GM12872 (cell line): ENCODE measurements around the gene GJD3.

Experiments used
- TF ChIP-seq, protein P1 (sequence below): IDR thresholded peaks from 3 replicates; pipeline ENCODE4 v1.5.1; 2011; ENCODE audit warnings: low read depth, mild to moderate bottlenecking, low read length, moderate library complexity; ENCODE audit not compliant: insufficient read depth

The GJD3 gene

DNA sequence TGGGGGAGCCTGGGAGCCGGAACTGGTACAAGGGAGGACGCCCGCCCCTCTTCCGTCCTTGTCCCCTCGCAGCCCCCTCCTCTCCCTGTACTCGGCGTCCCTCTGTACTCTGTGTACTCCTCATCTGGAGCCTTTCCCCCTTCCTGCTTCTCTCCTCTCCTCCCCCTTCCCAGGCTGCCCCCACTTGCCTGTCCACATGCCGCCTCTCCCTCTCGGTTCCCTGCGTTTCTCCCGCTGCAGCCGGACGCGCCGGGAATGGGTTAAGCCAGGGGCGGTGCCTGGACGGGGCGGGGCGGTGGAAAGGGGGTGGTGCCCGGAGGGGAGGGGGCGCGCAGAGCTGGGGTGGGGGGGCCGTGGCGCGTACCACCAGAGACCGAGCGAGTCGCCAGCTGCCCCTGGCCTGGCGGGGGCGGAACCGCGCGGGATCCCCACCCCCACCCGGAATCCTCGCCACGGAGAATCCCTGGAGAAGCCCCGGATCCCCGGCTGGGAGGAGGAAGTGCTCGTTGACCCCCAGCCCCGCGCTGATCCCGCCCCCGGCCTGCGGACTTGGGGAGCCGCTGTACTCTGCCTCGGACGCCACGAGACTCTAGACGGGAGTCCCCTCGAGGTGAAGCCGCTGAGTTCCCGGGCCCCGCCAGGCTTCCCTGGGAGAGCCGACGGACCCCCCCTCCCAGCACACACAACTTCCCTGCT lies 22.6 kb downstream of the GJD3 start:
- TF ChIP-seq, protein P1, sequence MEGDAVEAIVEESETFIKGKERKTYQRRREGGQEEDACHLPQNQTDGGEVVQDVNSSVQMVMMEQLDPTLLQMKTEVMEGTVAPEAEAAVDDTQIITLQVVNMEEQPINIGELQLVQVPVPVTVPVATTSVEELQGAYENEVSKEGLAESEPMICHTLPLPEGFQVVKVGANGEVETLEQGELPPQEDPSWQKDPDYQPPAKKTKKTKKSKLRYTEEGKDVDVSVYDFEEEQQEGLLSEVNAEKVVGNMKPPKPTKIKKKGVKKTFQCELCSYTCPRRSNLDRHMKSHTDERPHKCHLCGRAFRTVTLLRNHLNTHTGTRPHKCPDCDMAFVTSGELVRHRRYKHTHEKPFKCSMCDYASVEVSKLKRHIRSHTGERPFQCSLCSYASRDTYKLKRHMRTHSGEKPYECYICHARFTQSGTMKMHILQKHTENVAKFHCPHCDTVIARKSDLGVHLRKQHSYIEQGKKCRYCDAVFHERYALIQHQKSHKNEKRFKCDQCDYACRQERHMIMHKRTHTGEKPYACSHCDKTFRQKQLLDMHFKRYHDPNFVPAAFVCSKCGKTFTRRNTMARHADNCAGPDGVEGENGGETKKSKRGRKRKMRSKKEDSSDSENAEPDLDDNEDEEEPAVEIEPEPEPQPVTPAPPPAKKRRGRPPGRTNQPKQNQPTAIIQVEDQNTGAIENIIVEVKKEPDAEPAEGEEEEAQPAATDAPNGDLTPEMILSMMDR = no peak

- TF ChIP-seq, protein P1 = peak; percentile 25; the same call in 1 of the 3 replicates
Measured at GRCh38 chr17:40340880-40341807, 23.4 kb downstream of the GJD3 start.

GRCh38 chr17:40340327-40340726 lies 24.2 kb downstream of the GJD3 start:
- TF ChIP-seq, protein P1 = no peak

DNA sequence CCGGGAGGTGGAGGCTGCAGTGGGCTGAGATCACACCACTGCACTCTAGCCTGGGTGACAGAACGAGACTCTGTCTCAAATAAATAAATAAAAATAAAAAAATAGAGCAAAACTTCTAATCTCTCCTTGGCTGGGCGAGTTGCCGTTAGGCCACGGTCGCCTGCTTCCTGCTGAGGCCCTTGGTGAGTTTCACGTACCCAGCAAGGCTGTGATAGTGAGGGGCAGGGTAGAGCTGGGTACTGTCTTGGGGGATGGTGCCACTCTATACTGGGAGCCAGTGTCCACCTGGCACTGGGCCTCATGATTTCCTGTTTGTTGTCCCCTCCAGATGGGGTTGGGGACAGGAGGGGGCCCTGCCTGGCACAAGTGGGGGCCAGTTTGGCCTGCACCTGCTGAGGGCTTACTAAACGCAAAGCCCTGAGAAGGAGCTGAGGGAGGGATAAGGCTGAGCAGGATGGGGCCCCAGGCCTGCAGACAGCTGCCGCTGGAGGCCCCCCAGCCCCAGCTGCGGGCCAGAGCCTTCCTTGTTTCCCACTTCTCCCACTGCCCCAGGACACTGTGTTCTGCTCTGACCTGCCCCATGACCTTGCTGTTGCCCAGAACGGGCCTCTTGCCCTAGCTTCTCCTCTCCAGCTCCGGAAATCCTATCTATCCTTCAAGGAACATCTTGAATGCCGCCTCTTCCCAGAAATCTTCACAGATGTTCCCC lies 25.4 kb downstream of the GJD3 start:
- TF ChIP-seq, protein P1 = no peak

DNA sequence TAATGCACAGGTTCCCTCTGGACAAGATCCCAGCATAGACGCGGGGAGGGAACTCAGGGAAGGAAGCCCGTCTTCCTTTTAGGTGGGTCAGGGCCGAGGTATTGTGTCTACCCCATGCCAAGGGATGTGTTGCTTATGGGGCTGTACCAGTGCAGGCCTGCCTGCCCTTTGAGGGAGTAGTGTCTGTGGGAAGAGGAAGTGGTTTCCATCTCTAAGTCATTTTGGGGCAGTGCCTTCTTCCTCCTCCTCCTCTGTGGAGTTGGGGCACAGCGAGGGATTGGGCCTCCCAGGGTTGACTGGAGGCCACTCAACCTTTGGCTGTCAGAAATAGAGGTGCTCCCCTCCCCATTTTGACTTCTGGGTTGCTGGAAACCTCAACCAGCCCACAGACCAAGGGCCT lies 26.5 kb downstream of the GJD3 start:
- TF ChIP-seq, protein P1 = no peak

- TF ChIP-seq, protein P1 = no peak
Measured at GRCh38 chr17:40337351-40337750, 27.2 kb downstream of the GJD3 start.

- TF ChIP-seq, protein P1 = no peak
Measured at GRCh38 chr17:40335620-40336019, 28.9 kb downstream of the GJD3 start.
